Left ventricle myocardium superior (tissue), 1 donor: ENCODE measurements around the gene NAT8. TPM values are rescaled to one million over a fixed set of nuclear protein-coding genes. Genes with fewer than 3 reads are reported as not detected.
"Not testable (repeated sequence)": the region's sequence is repeated elsewhere in the genome, so short reads cannot be mapped to it uniquely, and the experiment has no call there.

Source experiments
- ATAC-seq: fragments of 200-7000 bp; cut with Tn5 transposase; one replicate; pipeline ENCODE4 v1.9.1; 2020; ENCODE audit warnings: mild to moderate bottlenecking, moderate library complexity
- DNase-seq: peaks from one replicate; pipeline ENCODE4 v3.0.0-alpha.2; 2020
- intact Hi-C: fragments of 100-400 bp; cut with micrococcal nuclease; formaldehyde crosslinking; loops from one replicate; pipeline ENCODE4 v1.11.0; 2022
- total RNA-seq: library from RNA; stranded (reverse); fragmentation: NEBNext Ultra II Directional; extraction: Animal tissue kit (Norgen Biotek cat#: 25700); gene quantifications from one replicate; pipeline ENCODE4 v1.2.1, GENCODE V29; 2021
- donor health status: DM: no; HTN: yes; CAD: no; lungs with severe emphysema.

Gene NAT8
- total RNA-seq, 1 donor from 2014 or later, result not detected

DNA sequence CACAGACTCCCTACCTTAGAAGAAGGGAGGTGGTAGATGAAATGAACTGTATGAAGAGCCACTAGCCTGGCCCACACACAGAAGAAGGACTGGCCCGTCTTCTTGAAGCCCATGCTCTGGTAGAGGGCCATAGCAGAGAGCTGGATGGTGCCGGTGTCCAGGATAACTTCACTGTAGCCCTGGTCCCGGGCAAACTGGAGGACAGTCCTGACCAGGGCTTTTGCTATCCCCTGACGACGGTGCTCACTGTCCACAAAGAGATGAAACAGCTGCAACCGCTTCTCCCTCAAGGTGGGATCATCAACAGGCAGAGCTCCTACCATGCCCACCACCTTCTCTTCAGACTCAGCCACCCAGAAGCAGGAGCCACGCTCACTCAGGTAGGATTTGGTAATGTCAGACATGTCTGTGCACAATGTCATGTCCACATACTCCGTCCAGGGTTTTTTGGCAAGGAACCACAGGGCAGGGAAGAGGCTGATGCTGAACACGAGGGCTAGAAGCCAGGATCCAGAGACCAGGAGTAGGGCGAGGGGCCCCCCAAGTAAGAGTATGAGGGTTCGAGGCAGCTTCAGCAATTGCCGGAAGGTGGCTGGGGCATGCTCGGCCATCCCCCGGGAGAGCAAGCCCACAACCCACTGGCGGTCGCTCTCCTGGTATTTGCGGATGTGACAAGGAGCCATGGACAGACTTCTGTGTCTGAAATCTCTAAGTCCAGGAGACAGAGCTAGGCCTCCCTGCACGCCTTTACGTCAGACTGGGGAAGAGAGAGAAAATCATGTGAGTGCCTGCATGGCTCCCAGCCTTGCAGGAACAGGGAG lies 1.1 kb downstream of the NAT8 start:
- no peak for DNase-seq
- no peak for ATAC-seq
- intact Hi-C loops, result no loop called here

DNA sequence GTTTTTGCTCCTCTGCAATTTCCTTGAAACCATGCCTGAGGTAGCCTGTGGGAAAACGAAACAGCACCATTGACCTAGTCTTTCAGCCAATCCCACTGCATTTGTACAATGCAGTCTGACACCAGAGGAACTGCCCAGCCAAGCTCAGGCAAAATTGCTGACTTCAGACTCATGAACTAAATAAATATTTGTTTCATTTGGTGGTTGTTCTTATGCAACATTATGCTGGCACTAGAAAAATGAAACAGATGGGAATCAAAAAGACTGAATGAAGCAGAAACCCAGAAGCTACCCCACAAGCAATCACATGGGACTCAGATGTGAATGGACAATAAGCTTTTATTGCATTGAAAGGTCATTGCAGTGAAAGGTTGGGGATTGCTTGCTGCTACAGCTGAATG lies 1.7 kb downstream of the NAT8 start:
- DNase-seq (no peak), ATAC-seq (peak; percentile 20)
- intact Hi-C loops, result no loop called here

DNA sequence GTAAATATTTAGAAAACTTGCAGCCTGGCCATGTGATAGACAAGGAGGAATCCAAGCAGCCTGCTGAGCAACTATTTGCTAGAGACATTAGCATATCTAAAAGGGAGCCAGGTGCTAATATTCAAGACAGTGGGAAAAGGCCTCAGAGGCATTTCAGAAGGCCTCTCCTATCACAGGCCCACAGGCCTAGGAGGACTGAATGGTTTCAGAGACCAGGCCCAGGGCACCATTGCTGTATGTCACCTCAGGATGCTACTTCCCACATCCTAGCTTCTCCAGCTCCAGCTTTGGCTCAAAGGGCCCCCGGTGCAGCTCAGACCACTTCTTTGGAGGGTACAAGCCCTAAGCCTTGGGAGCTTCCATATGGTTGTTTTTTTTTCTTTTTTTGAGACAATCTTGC lies 3.8 kb downstream of the NAT8 start:
- no peak for DNase-seq
- ATAC-seq, result no peak
- intact Hi-C loops, result no loop called here

DNA sequence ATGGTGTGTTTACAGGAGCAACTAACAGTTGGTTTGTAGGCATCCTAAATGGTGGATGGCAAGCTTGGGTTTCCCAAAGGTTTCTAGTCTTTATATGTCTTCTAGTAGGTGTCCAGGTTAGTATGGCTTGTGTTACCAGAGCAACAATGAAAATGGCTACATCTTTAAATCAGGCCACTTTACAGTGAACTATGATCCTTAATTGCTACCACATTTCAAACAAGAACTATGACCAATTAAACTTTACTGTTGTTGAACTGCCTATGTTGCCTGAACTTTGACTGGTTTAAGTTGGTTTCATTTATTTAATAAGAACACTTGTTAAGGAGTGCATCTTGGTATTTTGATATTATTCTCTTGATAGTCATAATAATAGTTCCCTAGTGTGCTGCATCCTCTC lies 5.2 kb downstream of the NAT8 start:
- intact Hi-C loops, ATAC-seq, DNase-seq: not testable (repeated sequence)

DNA sequence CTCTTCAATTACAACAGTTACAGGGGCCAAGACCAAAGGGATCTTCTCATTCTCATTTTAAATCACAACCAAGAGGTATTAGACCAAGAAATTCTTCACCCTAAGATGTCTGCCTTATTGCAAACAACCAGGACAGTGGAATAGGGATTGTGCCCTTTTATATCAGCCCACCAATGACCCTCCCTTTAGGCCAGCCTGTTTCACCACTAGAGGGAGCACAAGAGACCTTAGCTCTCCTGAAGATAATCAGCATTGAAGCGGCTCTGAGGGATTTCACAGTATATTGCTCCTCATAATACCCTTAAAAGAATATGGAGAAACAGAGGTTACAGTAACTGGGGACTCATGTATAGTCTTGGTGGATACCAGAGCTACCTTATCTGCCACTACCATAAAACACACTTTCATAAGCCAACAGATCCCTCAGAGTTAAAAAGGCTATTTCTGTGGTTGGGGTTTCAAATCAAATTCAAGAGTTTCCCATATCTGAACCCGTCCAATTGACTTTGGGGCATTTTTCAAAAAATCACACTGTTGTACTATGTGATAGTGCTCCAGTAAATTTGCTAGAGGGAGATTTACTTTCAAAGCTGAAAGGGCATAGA lies 11.5 kb downstream of the NAT8 start:
- intact Hi-C loops, DNase-seq: not testable (repeated sequence)
- peak; percentile 63 for ATAC-seq

DNA sequence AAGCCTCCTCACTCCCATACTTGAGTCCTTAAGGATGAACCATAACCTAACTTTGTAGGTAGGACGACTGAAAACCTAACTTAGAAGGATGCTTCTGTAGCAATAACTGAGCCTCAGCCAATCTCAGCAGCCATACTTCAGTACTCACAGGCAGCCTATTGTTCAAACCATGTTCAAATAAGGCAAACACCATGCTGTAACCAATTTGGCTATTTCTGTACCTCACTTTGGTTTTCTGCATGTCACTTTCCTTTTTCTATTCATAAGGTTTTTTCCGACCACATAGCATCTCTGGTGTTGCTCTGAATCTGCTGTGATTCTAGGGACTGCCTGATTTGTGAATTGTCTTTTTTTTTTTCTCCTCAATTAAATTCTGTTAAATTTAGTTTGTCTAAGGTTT lies 13.7 kb downstream of the NAT8 start:
- intact Hi-C loops, ATAC-seq, DNase-seq: not testable (repeated sequence)

DNA sequence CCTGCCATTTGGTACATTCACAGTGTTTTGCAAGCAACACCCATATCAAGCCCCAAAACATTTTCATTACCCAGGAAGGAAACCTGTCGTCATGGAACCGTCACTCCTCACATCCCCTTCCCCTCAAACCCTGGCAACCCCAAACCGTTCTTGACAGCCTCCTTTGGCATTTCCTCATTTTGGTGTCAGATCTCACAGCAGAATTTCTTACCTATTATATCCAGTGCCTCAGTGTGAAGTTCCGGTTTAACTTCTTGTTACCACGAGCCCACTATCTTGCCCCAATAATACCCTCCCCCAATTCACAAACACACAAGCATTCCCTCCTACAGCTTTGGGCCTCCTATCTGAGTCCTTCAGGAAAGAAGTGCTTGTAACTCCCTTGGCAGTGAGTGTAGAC lies 16.0 kb downstream of the NAT8 start:
- ATAC-seq, intact Hi-C loops, DNase-seq: not testable (repeated sequence)

DNA sequence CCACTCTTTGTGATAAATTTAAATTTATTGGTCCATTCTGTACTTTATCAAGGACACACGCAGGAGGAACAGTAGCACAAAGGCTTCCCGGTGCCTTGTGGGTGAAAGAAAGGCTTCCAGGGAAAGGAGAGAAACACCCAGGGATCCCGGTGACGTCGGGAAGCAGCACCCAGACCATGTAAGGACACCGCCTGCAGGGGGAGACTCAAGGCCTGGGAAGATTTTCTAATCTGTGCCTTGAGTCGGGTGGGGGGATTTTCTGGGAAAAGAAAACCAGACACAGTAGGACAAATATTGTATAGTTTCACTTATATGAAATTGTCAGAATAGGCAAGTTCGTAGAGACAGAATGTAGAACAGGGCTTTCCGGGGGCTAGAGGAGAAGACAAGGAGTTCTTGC lies 17.6 kb downstream of the NAT8 start:
- peak; percentile 43 for ATAC-seq
- DNase-seq, intact Hi-C loops: not testable (repeated sequence)

DNA sequence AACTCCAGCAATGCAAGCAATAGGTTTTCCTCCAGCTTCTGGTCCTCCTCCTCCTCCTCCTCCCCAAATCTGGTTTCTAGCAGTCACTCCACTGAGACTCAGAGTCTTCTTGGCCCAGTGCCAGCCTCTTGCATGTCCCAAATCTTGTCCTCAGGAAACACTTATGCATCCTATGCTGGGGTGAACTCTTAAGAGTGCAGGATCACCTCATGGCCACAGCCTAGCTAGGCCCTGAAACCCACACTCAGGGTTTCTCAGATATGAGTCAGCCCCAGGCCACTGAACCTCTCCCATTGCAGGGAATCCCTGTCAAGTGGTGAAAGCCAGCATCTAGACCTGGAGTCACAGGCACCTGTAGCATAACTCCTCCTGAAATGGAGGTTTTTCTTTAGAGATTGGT lies 18.2 kb downstream of the NAT8 start:
- ATAC-seq, DNase-seq, intact Hi-C loops: not testable (repeated sequence)

DNA sequence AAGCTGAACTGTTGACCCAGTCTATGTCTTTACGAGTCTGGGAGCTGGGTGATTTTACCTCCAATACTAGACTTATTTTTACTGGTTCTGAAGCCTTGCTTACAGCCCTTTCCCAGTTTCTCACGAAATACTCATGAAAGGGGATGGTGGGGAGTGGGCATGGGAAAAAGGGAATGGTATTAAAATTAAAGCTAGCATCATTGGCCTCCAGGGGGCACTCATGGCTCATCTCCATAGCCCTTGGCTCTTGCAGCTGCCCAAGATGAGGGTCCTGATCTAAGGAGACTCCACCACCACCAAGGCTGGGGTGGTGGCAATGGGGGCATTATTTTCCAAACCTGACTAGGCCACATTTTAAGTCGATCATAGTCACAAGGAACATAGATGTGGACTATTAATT lies 22.3 kb downstream of the NAT8 start:
- intact Hi-C loops, DNase-seq, ATAC-seq: not testable (repeated sequence)

DNA sequence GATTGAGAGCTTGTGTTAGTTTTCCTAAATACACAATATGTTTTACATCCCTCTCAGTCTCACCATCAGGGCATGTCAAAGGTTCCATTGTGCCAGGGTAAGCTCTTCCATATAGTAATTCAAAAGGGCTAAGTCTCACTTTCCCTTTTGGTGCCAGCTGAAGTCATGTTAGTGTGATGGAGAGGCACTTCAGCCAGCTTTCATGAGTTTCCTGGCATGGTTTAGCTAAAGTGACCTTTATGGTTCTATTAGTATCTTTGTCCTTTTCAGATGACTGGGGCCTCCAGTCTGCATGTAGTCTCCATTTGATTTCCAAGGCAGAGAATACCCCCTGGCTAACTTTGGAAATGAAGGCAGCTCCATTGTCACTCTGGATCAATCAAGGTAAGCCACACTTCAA lies 27.2 kb downstream of the NAT8 start:
- intact Hi-C loops, result no loop called here
- ATAC-seq (peak; percentile 68), DNase-seq (no peak)

DNA sequence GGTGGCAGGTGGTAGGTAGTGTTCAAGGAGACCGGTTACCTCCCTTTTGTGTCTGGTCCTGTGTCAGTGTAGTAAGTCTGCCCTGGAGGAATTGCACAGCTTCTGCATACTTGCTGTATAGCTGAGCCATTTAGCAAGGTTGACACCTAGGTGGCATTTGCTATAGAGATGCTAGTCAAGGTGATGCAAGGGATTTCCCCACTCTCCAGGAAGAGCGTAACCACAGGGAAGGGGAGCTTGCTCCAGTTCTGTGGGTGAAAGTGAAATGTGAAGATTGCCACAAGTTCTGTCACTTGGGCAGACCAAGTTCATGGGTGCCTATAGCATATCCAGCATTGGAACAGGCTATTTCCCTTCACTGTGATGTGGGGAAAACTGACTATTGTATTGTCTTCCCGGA lies 28.1 kb downstream of the NAT8 start:
- intact Hi-C loops, result no loop called here
- DNase-seq (no peak), ATAC-seq (no peak)

DNA sequence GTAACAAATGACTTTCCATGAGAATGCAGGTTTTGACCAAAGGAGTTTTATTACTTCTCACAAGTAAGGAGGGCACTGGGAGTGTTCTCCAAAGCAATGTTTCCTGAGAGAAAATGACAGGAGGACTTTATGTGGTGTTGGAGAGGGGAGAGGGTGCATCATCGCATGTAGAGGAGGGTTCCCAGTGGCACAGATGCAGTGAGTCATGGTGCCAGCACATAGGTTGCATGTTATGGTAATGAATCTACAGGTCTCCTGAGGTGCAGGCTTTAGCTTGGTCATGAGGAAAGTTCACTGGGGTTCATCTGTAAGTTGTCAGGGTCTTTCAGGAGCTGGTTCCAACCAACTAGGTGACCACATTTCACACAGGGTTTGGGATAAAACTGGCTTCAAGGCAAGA lies 30.4 kb downstream of the NAT8 start:
- ATAC-seq, result no peak
- intact Hi-C loops, result no loop called here
- DNase-seq, result no peak

DNA sequence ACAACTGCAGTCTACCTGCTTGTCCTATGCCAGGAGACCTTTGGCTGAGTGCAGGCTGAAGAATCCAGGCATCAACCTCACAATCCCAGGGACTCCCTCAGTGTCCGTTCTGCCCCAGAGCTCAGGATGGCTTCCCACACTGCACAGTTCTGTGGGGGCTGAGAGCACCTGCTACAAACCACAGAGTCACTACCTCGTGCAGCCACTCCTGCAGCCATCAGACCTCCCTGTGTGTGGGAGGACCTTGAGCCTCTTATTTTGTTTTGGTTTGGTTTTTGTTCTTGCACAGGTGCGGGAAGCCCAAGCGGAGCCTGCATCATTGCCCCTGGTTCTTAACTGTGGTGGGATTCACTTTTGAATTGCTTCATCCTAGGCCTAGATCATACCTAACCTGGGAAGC lies 31.0 kb downstream of the NAT8 start:
- ATAC-seq (no peak), DNase-seq (no peak)
- intact Hi-C loops, result no loop called here

DNA sequence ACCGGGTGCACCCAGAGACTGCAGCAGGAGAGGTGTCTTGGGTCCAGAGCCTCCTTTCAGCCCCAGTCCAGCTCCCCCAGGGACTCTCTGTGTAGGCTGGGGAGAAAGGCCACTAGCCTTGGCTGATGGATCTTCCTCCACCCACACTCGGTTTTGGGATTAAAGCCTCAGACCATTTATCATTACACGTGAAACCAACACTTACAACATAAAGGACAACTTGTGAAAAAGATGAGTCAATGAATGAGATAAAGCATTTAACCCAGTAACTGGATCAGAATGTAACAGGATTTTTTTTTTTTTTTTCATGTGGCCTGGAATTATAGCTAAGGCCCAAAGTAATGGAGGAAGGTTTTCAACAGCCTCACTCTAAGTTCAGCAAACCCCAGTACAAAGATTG lies 32.1 kb downstream of the NAT8 start:
- no peak for DNase-seq
- intact Hi-C loops, result no loop called here
- ATAC-seq, result no peak

DNA sequence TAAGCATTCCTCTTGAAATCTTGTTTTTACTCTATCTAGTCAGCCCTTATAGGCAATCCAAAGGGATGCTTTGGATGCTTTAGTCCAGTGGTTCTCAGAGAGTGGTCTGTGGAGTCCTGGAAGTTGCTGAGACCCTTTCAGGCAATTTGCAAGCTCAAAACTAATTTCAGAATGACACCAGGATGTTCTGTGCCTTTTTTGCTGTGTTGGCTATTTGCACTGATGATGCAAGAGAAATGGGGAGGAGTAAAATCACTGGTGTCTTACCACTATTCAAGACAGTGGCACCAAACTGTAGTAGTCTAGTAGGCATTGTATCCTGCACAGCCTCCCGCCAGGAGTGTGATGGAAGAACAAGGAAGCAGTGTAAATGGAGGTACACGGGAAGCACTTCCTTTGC lies 37.6 kb downstream of the NAT8 start:
- ATAC-seq, DNase-seq, intact Hi-C loops: not testable (repeated sequence)

DNA sequence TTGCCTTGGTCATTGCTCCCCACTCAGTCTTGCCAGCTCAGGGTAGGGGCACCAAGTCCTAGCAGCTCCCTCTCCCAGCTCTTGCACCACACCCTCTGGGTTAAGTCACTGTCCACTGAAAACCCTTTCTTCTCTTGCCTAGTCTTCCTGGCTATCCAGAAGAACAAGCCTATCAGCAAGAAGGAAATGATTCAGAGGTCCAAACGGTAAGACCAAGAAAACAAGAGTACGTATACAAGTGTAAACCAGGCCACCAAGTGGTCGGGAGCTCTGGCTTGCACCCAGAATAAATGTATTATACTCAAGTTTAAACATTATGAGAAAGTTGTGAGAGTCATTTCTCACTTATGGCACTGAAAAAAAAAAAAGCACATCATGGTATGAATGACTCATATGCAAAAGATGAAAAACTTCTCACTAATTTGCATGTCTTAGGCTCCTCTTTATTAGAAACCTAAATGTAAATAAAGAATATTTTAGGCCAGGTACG lies 39.1 kb downstream of the NAT8 start:
- DNase-seq, ATAC-seq, intact Hi-C loops: not testable (repeated sequence)

DNA sequence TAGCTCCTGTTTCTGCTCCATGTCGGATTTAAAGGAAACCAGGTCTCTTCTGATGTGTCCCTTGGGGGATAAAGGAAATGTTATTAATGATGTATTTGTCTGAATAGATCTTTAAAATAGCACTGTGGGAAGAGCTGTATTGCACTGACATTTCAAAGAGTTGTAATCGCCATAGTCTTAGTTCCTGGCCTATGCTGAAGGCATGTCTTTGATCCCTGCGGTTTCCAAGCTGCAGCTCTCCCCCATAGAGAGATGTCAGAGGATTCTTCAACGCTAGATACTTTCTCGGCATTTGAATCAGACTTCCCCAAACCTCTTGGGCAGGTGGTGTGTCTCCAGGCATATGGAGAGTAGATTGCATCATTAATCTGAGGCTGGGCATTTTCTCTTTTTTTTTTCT lies 40.4 kb downstream of the NAT8 start:
- DNase-seq (no peak), ATAC-seq (no peak)
- intact Hi-C loops, result no loop called here

DNA sequence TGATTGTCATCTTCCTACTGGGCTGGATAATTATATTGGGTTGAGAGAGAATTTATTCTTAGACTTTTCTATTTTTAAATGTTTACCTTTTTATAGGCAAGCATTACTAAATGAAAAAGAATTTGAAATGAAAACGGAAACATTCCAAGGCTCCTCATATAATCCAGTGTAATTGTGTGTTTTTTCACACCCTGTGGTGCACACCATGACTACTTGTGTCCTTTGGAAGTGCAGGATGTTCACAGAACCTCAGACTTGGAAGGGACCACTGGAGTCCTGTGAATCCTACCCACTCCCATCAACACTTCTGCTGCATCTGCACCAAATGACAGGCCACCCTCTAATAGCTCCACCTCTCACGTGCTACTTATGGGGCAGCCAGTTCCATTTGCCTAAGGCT lies 48.0 kb downstream of the NAT8 start:
- intact Hi-C loops, result no loop called here
- ATAC-seq, result no peak
- no peak for DNase-seq

DNA sequence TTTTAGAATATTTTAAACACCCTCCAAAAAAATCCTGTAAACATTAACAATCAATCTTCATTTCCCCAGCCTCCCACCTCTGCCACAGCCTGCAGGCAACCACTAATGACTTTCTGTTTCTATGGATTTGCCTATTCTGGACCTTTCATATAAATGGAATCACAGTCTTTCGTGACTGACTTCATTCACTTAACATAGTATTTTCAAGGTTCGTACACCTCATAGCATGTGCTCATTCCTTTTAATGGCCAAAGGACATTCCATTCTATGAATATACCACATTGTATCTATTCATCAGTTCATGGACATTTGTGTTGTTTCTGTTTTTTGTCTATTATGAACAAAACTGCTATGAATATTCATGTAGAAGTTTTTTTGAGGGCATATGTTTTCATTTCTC lies 48.5 kb downstream of the NAT8 start:
- intact Hi-C loops, result no loop called here
- DNase-seq (no peak), ATAC-seq (no peak)
